GM19099 (cell line): ENCODE results near the gene MOB3C.
A peak's percentile ranks its signal among the peaks of the same experiment; 100 is the strongest.

Source experiments
- POLR2A ChIP-seq: IDR thresholded peaks from 3 replicates; pipeline ENCODE4 v1.6.1; 2011; ENCODE audit warnings: low read depth; ENCODE audit not compliant: insufficient read length; ENCODE audit errors: extremely low read depth

MOB3C gene

GRCh38 chr1:46614604-46614984 lies 2.0 kb downstream of the MOB3C start:
- no peak for TF ChIP-seq POLR2A

- TF ChIP-seq POLR2A = no peak
These were observed 2.7 kb downstream of the MOB3C start for GRCh38 chr1:46613661-46614603.

DNA sequence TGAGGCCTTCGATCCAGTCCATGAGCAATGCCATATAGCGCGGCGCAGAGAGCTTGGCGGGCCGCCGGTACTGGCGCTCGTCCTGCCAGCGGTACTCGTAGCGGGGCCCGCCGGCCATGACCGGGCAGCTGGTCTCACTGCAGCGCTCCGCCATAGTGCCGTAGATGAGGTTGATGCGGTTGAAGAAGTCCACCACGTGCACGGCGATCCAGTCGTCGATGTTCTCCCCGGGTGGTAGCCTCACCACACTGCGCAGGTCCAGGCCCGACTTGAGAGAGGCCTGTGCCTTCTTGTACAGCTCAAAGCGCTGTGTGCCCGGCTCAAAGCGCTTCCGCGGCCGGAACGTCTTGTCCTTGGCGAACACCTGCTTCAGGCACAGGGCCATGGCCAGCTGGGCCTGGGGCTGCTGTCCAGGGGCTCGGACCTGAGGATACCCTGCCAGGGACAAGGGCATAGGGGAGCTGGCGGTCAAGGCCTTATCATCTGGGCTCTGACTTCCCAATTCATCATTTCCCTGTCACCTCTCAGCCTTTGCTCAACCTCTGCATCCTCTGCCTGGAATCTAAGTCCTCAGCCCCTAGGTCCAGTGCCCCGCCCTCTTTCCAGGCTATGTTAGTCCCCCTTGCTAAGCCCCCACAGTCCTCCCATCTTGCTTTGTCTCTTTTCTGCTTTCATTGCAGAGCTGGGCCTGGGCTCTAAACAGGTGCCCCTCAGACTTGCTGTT lies 3.5 kb downstream of the MOB3C start:
- no peak for TF ChIP-seq POLR2A

DNA sequence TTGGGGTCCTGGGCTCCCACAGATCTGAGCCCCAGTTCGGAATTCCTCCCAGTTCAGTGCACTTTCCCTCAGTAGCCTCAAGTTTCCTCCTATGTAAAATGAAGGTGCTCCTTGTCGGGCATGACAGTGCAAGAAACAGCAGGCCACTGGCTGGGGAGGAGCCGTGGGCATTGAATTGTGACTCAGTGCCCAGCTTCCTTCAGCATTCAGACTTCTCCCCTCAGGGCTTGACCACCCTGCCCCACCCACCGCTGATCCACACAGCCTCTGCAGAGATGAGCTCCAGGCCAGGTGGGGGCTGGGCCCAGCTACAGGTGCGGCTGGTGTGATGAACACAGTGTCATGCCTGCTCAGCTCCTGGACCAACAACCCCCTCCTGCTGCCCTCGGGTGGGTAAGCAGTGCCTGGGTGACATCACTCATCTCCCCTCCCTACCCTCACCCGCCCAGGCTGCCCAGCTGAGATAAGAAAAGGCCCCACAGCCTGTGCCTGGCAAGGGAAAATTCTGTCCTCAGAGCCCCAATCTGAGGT lies 4.9 kb downstream of the MOB3C start:
- TF ChIP-seq POLR2A = no peak

DNA sequence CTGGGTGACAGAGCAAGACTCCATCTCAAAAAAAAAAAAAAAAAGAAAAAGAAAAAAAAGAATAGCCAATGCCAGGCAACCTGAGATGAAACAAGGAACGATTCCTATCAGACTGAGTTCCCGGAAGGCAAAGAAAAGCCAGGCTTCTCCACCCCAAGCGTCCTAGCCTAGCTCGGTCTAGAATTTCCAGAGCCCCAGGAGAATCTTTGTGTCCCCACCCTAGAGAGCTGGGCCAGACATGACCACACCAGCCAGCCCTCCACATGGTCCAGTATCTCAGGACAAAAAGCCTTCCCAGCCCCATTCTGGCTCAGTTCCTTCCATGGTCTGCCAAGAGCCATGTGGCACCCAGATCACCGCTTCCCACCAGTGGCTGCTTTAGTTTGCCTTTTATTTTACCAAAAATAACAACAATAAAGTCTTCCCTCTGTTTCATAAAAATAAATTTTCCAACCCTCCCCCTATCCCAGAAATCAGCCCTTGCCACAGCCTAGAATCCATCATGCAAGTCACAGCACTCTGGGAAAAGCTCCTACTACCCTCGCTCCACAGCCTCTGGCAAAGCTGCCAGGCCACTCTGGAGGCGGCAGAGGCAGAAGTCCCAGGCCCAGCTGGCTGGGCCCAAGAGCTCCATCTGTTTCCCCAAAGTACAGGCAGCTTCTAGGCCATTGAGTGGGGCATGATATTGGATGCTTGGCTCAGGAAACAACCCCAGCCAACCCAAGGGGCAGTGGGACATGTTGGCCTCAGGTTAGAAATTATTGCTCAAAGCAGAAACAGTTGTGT lies 9.1 kb downstream of the MOB3C start:
- TF ChIP-seq POLR2A = no peak

DNA sequence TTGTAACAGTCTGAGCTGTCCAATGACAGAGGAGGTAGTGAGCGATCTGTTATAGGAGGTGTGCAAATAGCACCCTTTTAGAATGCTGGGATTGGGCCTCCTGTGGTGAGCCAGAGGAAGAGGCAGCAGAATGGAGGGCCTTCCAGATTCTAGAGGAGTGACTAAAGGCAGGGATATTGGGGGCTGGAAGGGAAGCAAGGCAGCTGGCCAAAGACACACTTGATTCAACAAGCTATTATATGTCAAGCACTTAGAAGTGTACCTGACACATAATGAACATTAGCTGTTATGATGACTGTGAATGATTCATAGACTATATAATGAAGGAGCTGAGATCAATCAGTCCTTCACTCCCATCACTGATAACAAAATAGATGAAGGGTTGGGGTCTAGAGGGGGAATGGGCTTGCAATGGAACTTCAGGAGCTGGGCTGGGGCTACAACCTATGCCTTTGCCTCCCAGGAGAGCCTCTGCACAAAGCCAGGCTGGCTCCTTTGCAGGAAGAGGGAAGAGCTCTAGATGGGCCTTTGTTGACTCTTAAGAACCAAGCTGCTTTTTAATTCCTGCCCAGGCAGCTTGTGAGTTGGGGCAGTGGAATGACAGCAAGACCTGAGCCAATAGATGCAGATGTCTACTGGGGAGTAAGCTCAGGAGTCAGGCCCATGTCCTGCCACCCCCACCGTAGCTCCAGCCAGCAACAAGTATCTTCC lies 10.2 kb downstream of the MOB3C start:
- TF ChIP-seq POLR2A = no peak

DNA sequence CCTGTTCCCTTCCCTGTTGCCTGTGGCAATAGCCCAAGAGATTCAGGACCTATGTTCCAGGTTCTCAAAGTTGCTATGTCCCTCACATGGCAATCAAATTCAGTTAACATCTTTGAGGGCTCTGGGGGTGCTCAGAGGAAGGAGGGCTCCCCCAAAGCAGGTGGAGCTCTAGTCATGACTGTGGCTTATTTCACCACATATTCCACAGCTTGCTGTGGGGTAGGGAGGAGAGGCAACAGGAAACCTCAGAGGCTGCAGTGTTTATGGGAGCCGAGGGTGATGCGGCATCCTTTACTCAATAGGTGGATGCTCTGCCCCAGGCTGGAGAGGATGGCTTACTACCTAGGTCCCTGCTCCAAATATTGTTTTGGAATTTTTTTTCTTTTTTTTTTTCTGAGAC lies 11.4 kb downstream of the MOB3C start:
- TF ChIP-seq POLR2A = no peak

- TF ChIP-seq POLR2A = peak; percentile 93
These were observed 12.6 kb downstream of the MOB3C start, which contains the start of gene MKNK1 for GRCh38 chr1:46603858-46604549. TSS of gene MKNK1 (minus strand) at chr1:46604268. CDS start at chr1:46583327, 20,941 bp downstream.

- no peak for TF ChIP-seq POLR2A
These were observed 13.1 kb downstream of the MOB3C start for GRCh38 chr1:46603481-46603857.

- TF ChIP-seq POLR2A = no peak
These were observed 15.2 kb downstream of the MOB3C start for GRCh38 chr1:46601257-46602007.

DNA sequence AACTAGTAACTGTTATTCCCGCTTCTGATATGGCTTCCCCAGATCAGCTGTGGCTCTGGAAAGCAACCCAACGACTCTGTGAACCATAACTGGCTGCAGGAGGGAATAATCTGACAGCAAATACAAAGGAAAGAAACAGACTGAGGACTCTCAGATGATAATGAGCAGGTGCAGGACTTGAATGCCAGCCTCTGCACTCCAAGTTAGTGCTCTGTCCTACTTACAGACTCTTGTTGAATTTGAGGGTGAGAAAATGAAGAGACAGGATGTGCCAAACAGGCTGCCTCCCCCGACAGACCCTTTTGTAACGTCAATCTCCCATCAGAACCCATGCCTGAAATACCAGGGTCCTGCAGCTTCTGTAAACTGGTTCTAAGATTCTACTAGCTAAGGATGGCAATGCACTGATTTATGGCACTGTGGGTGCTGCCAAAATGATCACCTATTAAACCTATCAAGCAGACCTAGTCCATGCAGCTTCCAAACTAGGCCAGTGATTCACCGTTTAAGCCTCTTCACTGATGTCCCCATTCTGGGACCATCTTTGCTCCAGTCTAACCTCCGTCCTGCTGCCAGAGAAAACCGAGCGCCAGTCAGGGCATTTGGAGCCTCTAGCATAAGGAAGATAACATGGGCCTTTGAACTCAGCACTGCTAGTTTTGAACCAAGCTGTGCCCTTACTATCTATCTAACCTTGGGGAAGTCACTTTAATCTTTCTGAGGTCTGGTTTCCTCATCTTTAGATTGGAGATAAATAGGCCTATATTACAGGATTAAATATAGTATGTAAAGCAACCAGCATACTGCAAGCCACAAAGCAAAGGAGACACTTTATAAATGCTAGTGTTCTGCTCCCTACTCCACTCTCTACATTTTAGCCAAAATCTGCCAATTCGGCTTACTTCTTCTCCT lies 17.3 kb downstream of the MOB3C start:
- no peak for TF ChIP-seq POLR2A

DNA sequence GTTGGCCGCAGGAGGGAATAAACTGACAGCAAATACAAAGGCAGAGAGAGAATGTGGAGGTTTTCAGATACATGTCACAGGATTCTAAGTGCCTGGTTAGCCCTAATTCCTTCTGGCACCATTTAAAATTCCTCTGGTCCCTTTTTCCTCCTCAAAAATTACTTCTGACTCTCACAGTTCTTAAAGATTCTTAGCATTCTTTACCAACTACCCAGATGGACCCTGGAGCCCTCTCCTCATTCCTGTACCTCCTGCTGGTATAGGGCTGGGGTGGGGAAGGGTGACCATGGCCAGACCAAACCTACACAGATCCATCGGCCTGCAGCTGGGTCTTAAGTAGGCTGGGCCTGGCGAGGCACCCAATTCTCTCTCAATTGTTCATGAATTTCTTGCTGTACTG lies 19.8 kb downstream of the MOB3C start:
- no peak for TF ChIP-seq POLR2A

DNA sequence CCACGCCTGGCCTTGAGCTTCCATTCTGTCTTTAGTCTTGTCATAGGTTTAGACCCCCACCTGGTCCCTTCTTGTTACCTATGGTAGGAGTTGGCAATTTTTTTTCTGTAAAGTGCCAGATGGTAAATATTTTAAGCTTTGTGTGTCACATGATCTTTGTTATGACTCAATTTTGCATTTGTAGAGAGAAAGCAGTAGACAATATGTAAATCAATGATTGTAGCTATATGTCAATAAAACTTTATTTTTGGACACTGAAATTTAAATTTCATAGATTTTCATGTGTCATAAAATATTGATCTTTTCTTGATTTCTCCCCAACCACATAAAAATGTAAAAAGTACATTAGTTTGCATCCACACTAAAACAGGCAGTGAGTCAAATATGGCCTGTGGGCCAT lies 20.6 kb downstream of the MOB3C start:
- no peak for TF ChIP-seq POLR2A

DNA sequence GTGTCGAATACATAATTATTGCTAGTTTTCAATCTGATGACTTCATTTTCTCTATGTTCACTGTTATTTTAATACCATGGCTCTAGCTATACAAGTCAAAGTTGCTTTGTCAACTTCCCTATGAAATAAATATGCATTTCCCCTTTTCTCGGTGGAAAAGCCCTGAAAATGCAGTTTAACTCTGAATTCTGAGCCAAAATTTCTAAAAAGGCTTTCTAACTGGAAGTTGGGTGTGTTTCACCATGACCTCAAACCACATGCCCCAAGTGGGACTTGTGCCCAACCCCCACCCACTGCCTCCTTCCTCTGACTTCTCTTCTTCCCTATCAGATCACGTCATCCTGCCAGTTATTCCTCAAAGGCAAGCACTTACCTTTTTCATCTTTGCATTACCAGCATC lies 21.5 kb downstream of the MOB3C start:
- TF ChIP-seq POLR2A = no peak
